22Rv1 (cell line): ENCODE data around the gene EVI5L.

Experiments
- ZFX ChIP-seq: fragments of 450-650 bp; IDR thresholded peaks from 2 replicates; pipeline ENCODE4 v1.6.1; 2017; ENCODE audit warnings: antibody characterized with exemption, borderline replicate concordance
- TF ChIP-seq, protein P1 (sequence below): fragments of 450-650 bp; IDR thresholded peaks from 2 replicates; pipeline ENCODE4 v1.5.1; 2017; ENCODE audit warnings: mild to moderate bottlenecking

DNA sequence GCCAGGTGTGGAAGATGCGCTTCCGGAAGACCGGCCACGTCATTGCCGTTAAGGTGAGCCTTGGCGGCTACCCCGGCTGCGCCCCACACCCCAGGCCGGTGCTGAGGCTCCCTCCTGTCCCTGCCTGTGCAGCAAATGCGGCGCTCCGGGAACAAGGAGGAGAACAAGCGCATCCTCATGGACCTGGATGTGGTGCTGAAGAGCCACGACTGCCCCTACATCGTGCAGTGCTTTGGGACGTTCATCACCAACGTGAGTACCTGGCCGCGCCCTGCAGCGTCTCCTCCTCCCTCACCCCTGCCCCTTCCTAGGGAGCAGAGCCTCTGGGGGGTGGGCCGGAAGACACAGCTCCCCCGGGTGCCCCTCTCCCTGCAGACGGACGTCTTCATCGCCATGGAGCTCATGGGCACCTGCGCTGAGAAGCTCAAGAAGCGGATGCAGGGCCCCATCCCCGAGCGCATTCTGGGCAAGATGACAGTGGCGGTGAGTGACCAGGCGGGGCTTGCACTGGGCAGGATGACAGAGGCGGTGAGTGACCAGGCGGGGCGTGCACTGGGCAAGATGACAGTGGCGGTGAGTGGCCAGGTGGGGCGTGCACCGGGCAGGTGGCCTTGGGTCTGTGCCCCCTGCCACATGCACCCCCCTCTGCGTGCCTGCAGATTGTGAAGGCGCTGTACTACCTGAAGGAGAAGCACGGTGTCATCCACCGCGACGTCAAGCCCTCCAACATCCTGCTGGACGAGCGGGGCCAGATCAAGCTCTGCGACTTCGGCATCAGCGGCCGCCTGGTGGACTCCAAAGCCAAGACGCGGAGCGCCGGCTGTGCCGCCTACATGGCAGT lies 80.5 kb downstream of the EVI5L start:
- TF ChIP-seq, protein P1, sequence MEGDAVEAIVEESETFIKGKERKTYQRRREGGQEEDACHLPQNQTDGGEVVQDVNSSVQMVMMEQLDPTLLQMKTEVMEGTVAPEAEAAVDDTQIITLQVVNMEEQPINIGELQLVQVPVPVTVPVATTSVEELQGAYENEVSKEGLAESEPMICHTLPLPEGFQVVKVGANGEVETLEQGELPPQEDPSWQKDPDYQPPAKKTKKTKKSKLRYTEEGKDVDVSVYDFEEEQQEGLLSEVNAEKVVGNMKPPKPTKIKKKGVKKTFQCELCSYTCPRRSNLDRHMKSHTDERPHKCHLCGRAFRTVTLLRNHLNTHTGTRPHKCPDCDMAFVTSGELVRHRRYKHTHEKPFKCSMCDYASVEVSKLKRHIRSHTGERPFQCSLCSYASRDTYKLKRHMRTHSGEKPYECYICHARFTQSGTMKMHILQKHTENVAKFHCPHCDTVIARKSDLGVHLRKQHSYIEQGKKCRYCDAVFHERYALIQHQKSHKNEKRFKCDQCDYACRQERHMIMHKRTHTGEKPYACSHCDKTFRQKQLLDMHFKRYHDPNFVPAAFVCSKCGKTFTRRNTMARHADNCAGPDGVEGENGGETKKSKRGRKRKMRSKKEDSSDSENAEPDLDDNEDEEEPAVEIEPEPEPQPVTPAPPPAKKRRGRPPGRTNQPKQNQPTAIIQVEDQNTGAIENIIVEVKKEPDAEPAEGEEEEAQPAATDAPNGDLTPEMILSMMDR: no peak
- TF ChIP-seq ZFX: no peak
